HL-60 (cell line): Measurements from ENCODE around the gene FES.
"Not testable (repeated sequence)": the region's sequence is repeated elsewhere in the genome, so short reads cannot be mapped to it uniquely, and the experiment has no call there.

ENCODE experiments used
- DNase-seq, 2 experiments: peaks; one replicate each; pipeline ENCODE4 v3.0.0-alpha.2; 2010 to 2020; ENCODE audit warnings: low read depth in 1 of 2, low spot score in 1 of 2
- H3K27ac ChIP-seq: fragments of 250-450 bp; sonication (Bioruptor Pico); replicated peaks from 2 replicates; pipeline ENCODE4 v1.5.1; 2020; ENCODE audit warnings: mild to moderate bottlenecking, moderate library complexity
- H3K27me3 ChIP-seq: fragments of 250-450 bp; sonication (Bioruptor Pico); 2 replicates; pipeline ENCODE4 v1.5.1; 2021; ENCODE audit warnings: mild to moderate bottlenecking, moderate library complexity; ENCODE audit not compliant: insufficient read depth, poor library complexity, severe bottlenecking
- H3K4me3 ChIP-seq: replicated peaks from 2 replicates; pipeline ENCODE4 v1.5.1; 2011; ENCODE audit warnings: mild to moderate bottlenecking, control low read depth, low read length; ENCODE audit not compliant: insufficient read depth
- GABPA ChIP-seq: IDR thresholded peaks from 2 replicates; pipeline ENCODE4 v1.6.1; 2012; ENCODE audit warnings: low read depth
- POLR2AphosphoS5 ChIP-seq: IDR thresholded peaks from 2 replicates; pipeline ENCODE4 v1.6.1; 2012; ENCODE audit warnings: low read depth
- REST ChIP-seq: IDR thresholded peaks from 2 replicates; pipeline ENCODE4 v1.6.1; 2012; ENCODE audit warnings: low read depth; ENCODE audit not compliant: insufficient replicate concordance
- SPI1 ChIP-seq: IDR thresholded peaks from 2 replicates; pipeline ENCODE4 v1.6.1; 2012; ENCODE audit warnings: low read depth, mild to moderate bottlenecking, borderline replicate concordance
- TF ChIP-seq, protein P1 (sequence below): IDR thresholded peaks from one replicate; pipeline ENCODE4 v1.5.1; 2011; ENCODE audit warnings: low read length, control low read depth, inconsistent platforms; ENCODE audit not compliant: insufficient read depth

FES gene

DNA sequence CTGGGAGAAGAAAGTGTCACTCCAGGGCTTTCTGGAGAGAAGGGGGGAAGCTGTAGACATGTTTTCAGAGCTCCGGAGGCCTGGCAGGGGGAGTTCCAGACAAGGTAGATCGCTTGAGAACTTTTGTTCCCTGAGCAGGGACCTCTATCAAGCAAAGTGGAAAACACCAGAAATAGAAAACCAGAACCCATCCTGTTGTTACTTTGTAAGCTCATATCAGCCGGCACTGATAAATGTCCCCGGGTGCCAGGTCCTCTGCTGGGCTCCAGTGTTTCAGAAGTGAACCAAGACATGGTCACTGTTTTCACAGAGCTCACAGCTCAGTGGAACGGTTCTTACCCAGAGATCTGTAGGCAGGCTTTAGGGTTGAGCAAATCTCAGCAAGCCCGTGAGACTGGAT lies 34.5 kb downstream of the FES start:
- Histone ChIP-seq H3K4me3 (no peak overlapping the region), H3K27me3 (no peaks in the 10 kb centered on the region), H3K27ac (no peak overlapping the region)
- TF ChIP-seq GABPA: no peak
- TF ChIP-seq REST: no peak
- TF ChIP-seq, protein P1, sequence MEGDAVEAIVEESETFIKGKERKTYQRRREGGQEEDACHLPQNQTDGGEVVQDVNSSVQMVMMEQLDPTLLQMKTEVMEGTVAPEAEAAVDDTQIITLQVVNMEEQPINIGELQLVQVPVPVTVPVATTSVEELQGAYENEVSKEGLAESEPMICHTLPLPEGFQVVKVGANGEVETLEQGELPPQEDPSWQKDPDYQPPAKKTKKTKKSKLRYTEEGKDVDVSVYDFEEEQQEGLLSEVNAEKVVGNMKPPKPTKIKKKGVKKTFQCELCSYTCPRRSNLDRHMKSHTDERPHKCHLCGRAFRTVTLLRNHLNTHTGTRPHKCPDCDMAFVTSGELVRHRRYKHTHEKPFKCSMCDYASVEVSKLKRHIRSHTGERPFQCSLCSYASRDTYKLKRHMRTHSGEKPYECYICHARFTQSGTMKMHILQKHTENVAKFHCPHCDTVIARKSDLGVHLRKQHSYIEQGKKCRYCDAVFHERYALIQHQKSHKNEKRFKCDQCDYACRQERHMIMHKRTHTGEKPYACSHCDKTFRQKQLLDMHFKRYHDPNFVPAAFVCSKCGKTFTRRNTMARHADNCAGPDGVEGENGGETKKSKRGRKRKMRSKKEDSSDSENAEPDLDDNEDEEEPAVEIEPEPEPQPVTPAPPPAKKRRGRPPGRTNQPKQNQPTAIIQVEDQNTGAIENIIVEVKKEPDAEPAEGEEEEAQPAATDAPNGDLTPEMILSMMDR: no peak
- no peak for TF ChIP-seq SPI1
- no peak for TF ChIP-seq POLR2AphosphoS5
- DNase-seq: no peak

GRCh38 chr15:90921887-90922286 lies 37.6 kb downstream of the FES start:
- Histone ChIP-seq H3K27ac (no peak overlapping the region), H3K4me3 (no peak overlapping the region), H3K27me3 (no peaks in the 10 kb centered on the region)
- no peak for TF ChIP-seq SPI1
- no peak for TF ChIP-seq GABPA
- TF ChIP-seq POLR2AphosphoS5: no peak
- TF ChIP-seq, protein P1: no peak
- no peak for TF ChIP-seq REST
- DNase-seq: no peak

- DNase-seq: not testable (repeated sequence)
These were observed 38.5 kb downstream of the FES start for GRCh38 chr15:90922712-90923322.

GRCh38 chr15:90924375-90924774 lies 40.1 kb downstream of the FES start:
- no peak for TF ChIP-seq SPI1
- TF ChIP-seq POLR2AphosphoS5: no peak
- TF ChIP-seq, protein P1: no peak
- TF ChIP-seq REST: no peak
- TF ChIP-seq GABPA: no peak
- H3K27me3 ChIP-seq: no peaks in the 10 kb centered on the region
- no peak for DNase-seq
- H3K4me3 ChIP-seq: no peak overlapping the region
- H3K27ac ChIP-seq: no peak overlapping the region

More at GRCh38 chr15:90922712-90923322, 38.5 kb downstream of the FES start:
- not testable (repeated sequence) for H3K4me3 ChIP-seq, H3K27ac ChIP-seq, H3K27me3 ChIP-seq

DNA sequence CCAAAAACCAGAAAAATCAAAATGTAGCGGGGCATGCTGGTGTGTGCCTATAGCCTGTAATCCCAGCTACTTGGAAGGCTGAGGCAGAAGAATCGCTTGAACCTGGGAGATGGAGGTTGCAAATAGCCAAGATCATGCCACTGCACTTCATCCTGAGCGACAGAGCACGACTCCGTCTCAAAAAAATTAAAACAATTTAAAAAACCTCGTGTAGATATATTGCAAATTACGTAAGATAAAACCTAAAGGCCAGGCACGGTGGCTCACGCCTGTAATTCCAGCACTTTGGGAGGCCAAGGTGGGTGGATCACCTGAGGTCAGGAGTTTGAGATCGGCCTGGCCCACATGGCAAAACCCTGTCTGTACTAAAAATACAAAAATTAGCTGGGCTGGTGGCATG lies 42.5 kb downstream of the FES start:
- not testable (repeated sequence) for H3K27me3 ChIP-seq, H3K4me3 ChIP-seq, DNase-seq, H3K27ac ChIP-seq
